SK-N-SH (cell line): ENCODE data around the gene RIPOR2. TPM values are rescaled to one million over a fixed set of nuclear protein-coding genes. Genes with fewer than 3 reads are reported as not detected.

ENCODE experiments used
- CTCF ChIA-PET: fragments of 300-600, 350-600 bp; formaldehyde crosslinking; extraction: SDS; loops from one replicate; lab custom pipeline; 2021; lab: Yijun Ruan, JAX
- POLR2A ChIA-PET: fragments of 350-600 bp; sonication (Branson Sonifier 250); formaldehyde crosslinking; extraction: SDS; loops from one replicate; lab custom pipeline; 2020; ENCODE audit warnings: antibody characterized with exemption, inconsistent platforms; lab: Yijun Ruan, JAX
- DNase-seq: peaks from one replicate; pipeline ENCODE4 v3.0.0; 2012
- H2AFZ ChIP-seq: fragments of 200-600 bp; sonication (generic); 2 replicates; pipeline ENCODE4 v1.8.1; 2016; ENCODE audit warnings: antibody characterized with exemption, mild to moderate bottlenecking, low read depth
- H3F3A ChIP-seq: fragments of 200-600 bp; sonication (generic); replicated peaks from 2 replicates; pipeline ENCODE3; 2016; ENCODE audit warnings: antibody characterized with exemption, mild to moderate bottlenecking; ENCODE audit not compliant: insufficient read depth
- H3K27ac ChIP-seq, 2 experiments: fragments of 200-500 bp in 1 of 2; fragments of 200-600 bp in 1 of 2; sonication (Bioruptor generic) in 1 of 2; sonication (generic), shearing (Covaris generic) in 1 of 2; 2 replicates each; pipeline versions ENCODE4 v1.5.1 to v1.6.1; 2014 to 2016; ENCODE audit warnings: low read depth in 2 of 2, inconsistent platforms in 1 of 2, low read length in 1 of 2, mild to moderate bottlenecking in 1 of 2, mixed read lengths in 1 of 2
- H3K27me3 ChIP-seq: fragments of 200-600 bp; sonication (generic), shearing (Covaris generic); 2 replicates; pipeline ENCODE4 v1.6.1; 2016; ENCODE audit warnings: mixed run types; ENCODE audit not compliant: insufficient read depth
- H3K36me3 ChIP-seq, 2 experiments: fragments of 200-500 bp in 1 of 2; fragments of 200-600 bp in 1 of 2; sonication (Bioruptor generic) in 1 of 2; sonication (generic) in 1 of 2; replicated peaks in 1 of 2; 2 replicates each; pipeline versions ENCODE3 to v1.5.1; 2014 to 2016; ENCODE audit warnings: low read length in 1 of 2, mild to moderate bottlenecking in 1 of 2; ENCODE audit not compliant: insufficient read depth in 2 of 2, control insufficient read depth in 1 of 2
- H3K4me1 ChIP-seq, 2 experiments: fragments of 200-500 bp in 1 of 2; fragments of 200-600 bp in 1 of 2; sonication (Bioruptor generic) in 1 of 2; sonication (generic), shearing (Covaris generic) in 1 of 2; 2 replicates each; pipeline versions ENCODE4 v1.5.1 to v1.6.1; 2014 to 2016; ENCODE audit warnings: low read depth in 1 of 2, low read length in 1 of 2, mixed run types in 1 of 2; ENCODE audit not compliant: insufficient read depth in 2 of 2, control insufficient read depth in 1 of 2
- H3K4me2 ChIP-seq: fragments of 200-600 bp; sonication (generic), shearing (Covaris generic); 2 replicates; pipeline ENCODE4 v1.6.1; 2017; ENCODE audit warnings: mixed run types
- H3K4me3 ChIP-seq, 2 experiments: fragments of 200-500 bp in 1 of 2; fragments of 200-600 bp in 1 of 2; sonication (Bioruptor generic) in 1 of 2; sonication (generic), shearing (Covaris generic) in 1 of 2; 2 replicates each; pipeline versions ENCODE4 v1.5.1 to v1.8.1; 2014 to 2016; ENCODE audit warnings: low read depth in 2 of 2, inconsistent platforms in 1 of 2, low read length in 1 of 2, mild to moderate bottlenecking in 1 of 2, mixed read lengths in 1 of 2, moderate library complexity in 1 of 2
- H3K79me2 ChIP-seq: fragments of 200-600 bp; sonication (generic); 2 replicates; pipeline ENCODE4 v1.8.1; 2017; ENCODE audit warnings: mild to moderate bottlenecking; ENCODE audit not compliant: insufficient read depth
- H3K9ac ChIP-seq: fragments of 200-600 bp; sonication (generic); 2 replicates; pipeline ENCODE4 v1.6.1; 2017; ENCODE audit warnings: mixed run types
- H3K9me2 ChIP-seq: fragments of 200-600 bp; sonication (generic); 2 replicates; pipeline ENCODE4 v1.6.1; 2017; ENCODE audit warnings: mixed run types
- H3K9me3 ChIP-seq: fragments of 200-600 bp; sonication (generic); 2 replicates; pipeline ENCODE4 v1.6.1; 2017; ENCODE audit warnings: mixed run types, mild to moderate bottlenecking, moderate library complexity
- H4K20me1 ChIP-seq: fragments of 200-600 bp; sonication (generic); 2 replicates; pipeline ENCODE4 v1.6.1; 2017; ENCODE audit warnings: mild to moderate bottlenecking, mixed run types; ENCODE audit not compliant: insufficient read depth
- CTCF ChIP-seq: fragments of 200-600 bp; sonication (generic); IDR thresholded peaks from 2 replicates; pipeline ENCODE4 v1.6.1; 2017; ENCODE audit warnings: antibody characterized with exemption, mild to moderate bottlenecking, moderate library complexity
- ELF1 ChIP-seq: IDR thresholded peaks from 2 replicates; pipeline ENCODE4 v1.4.0; 2012
- FOXM1 ChIP-seq: IDR thresholded peaks from 2 replicates; pipeline ENCODE4 v1.4.0; 2012; ENCODE audit warnings: low read depth, mild to moderate bottlenecking
- GABPA ChIP-seq: IDR thresholded peaks from 2 replicates; pipeline ENCODE4 v1.4.0; 2012; ENCODE audit warnings: low read depth, mild to moderate bottlenecking
- RAD21 ChIP-seq: IDR thresholded peaks from 2 replicates; pipeline ENCODE4 v1.6.1; 2012; ENCODE audit warnings: mild to moderate bottlenecking, low read length
- REST ChIP-seq: IDR thresholded peaks from 2 replicates; pipeline ENCODE4 v1.6.1; 2012; ENCODE audit warnings: mild to moderate bottlenecking, low read depth, low read length, moderate library complexity
- TEAD4 ChIP-seq: IDR thresholded peaks from 2 replicates; pipeline ENCODE4 v1.4.0; 2012; ENCODE audit warnings: mild to moderate bottlenecking, borderline replicate concordance; ENCODE audit not compliant: insufficient read depth
- WGBS: methylation state at CpG from one replicate; pipeline ENCODE4 v1.1.6; 2017; ENCODE audit warnings: low lambda C conversion rate; 5-methylcytosine and 5-hydroxymethylcytosine counted together
- polyA plus RNA-seq, 3 experiments: library from polyadenylated mRNA; depleted of rRNA; stranded (reverse); fragments of >200 nt; gene quantifications; 2 replicates each; pipeline ENCODE4 v1.2.3, GENCODE V29; 2012
- TF ChIP-seq, protein P1 (sequence below): IDR thresholded peaks from 2 replicates; pipeline ENCODE4 v1.4.0; 2012; ENCODE audit warnings: low read depth, borderline replicate concordance
- TF ChIP-seq, protein P2 (sequence below): IDR thresholded peaks from 2 replicates; pipeline ENCODE4; 2012

The RIPOR2 gene
- polyA plus RNA-seq, 1 of the 3 experiments (the other 2 are of a cell fraction) = 0.05 TPM

DNA sequence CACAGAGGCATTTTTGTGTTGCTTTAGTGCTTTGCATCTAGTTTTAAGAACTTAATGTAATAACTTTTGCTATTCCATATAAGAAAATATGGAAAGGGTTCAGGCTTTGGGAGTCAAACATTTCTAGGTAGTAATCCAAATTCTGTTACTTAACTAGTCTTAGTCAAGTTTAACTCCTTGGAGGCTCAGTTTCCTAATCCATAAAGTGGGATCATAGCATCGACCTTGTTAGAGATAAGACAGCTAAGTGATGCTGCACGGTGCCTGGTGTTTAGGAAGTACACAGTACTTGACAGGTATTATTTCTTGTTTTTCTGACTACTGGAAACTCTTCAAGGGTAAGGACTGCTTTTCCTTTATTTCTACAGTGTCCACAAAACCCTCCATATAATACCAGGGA is 112.6 kb downstream of the RIPOR2 start:
- no peak overlapping the region for H2AFZ ChIP-seq
- ChIA-PET POLR2A (no interaction called here), CTCF (interaction anchor here (1.2 kb wide), 1 partner anchor 168 kb away, joined by 5 read pairs; no protein-coding TSS in a partner anchor)
- no peak for TF ChIP-seq REST
- no peak for TF ChIP-seq ELF1
- TF ChIP-seq RAD21 = no peak
- TF ChIP-seq GABPA = no peak
- TF ChIP-seq FOXM1 = no peak
- TF ChIP-seq, protein P1, sequence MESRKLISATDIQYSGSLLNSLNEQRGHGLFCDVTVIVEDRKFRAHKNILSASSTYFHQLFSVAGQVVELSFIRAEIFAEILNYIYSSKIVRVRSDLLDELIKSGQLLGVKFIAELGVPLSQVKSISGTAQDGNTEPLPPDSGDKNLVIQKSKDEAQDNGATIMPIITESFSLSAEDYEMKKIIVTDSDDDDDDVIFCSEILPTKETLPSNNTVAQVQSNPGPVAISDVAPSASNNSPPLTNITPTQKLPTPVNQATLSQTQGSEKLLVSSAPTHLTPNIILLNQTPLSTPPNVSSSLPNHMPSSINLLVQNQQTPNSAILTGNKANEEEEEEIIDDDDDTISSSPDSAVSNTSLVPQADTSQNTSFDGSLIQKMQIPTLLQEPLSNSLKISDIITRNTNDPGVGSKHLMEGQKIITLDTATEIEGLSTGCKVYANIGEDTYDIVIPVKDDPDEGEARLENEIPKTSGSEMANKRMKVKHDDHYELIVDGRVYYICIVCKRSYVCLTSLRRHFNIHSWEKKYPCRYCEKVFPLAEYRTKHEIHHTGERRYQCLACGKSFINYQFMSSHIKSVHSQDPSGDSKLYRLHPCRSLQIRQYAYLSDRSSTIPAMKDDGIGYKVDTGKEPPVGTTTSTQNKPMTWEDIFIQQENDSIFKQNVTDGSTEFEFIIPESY = no peak
- TF ChIP-seq, protein P2, sequence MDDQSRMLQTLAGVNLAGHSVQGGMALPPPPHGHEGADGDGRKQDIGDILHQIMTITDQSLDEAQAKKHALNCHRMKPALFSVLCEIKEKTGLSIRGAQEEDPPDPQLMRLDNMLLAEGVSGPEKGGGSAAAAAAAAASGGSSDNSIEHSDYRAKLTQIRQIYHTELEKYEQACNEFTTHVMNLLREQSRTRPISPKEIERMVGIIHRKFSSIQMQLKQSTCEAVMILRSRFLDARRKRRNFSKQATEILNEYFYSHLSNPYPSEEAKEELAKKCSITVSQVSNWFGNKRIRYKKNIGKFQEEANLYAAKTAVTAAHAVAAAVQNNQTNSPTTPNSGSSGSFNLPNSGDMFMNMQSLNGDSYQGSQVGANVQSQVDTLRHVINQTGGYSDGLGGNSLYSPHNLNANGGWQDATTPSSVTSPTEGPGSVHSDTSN = no peak
- TF ChIP-seq CTCF = no peak
- no peak for TF ChIP-seq TEAD4
- H3F3A ChIP-seq = no peaks in the 10 kb centered on the region
- H3K9ac ChIP-seq = no peak overlapping the region
- no peaks in the 10 kb centered on the region for H3K9me2 ChIP-seq
- H3K4me1 ChIP-seq = peaks cover 0 to 5% of the 10 kb centered on the region in 2 experiments; a peak in 1 of 4 replicates
- H3K27ac ChIP-seq = no peak overlapping the region
- DNase-seq = no peak
- H3K36me3 ChIP-seq = no peaks in the 10 kb centered on the region
- H3K79me2 ChIP-seq = no peaks in the 10 kb centered on the region
- WGBS = 83% methylated on average over 2 of the region's 2 CpGs
- H3K9me3 ChIP-seq = no peaks in the 10 kb centered on the region
- no peak overlapping the region for H3K4me2 ChIP-seq
- no peaks in the 10 kb centered on the region for H3K27me3 ChIP-seq
- H3K4me3 ChIP-seq = no peak overlapping the region
- H4K20me1 ChIP-seq = no peaks in the 10 kb centered on the region
